ENCODE results near the gene GPR37L1. TPM values are rescaled to one million over a fixed set of nuclear protein-coding genes. Genes with fewer than 3 reads are reported as not detected.

Gene GPR37L1
- total and polyA plus RNA-seq, 10 donors = 0.16 TPM; not detected in 9

DNA sequence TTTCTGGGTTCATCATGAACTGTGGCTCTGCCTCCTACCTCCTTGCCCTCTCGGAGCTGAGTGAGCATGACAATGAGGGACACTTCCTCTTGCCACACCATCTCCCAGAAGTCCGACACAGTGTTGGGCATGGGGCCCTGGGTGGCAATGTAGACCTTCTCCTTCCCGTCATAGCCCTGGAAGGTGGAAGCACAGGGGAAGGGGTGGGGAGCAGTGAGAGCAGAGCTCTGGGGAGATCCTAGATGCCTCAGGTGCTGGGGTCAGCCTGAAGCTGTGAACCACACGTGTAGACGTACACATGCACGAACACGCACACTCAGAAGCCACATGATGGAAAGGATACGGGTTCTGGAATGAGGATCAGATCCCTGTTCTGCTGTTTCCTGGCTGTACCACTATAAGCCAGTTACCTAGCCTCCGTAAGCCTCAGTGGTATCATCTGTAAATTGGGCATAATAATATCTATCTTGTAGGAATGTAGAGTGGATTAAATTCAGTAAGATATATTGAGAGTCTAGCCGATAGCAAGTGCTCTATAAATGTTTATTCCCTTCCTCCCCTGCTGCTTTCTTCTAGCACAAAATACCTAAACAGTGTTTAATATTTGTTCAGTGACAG is 31.5 kb downstream of the GPR37L1 start:
- intact Hi-C loops (cut with DNase I; ENCODE audit: low total_unique reads) = no loop called here
- Histone ChIP-seq H3K27ac (peak overlapping the region in 3 of 8 donors; percentile 30 to 57 (median 40)), H3K27me3 (replicated peaks in 1 of 7) (no peaks in the 10 kb centered on the region), H3K36me3 (peaks cover 0 to 89% (median 56%) of the 10 kb centered on the region in 6 donors), H3K4me3 (no peak overlapping the region), H3K4me1 (peaks cover 10 to 55% (median 49%) of the 10 kb centered on the region in 6 donors), H3K9me3 (no peaks in the 10 kb centered on the region)
- no peak for DNase-seq
- 82 to 95% (median 90%) methylated on average over 8 to 10 of the region's 10 CpGs for WGBS, 5 donors
- TF ChIP-seq POLR2AphosphoS5 (IDR thresholded peaks at IDR 0.05) (no peak), POLR2A (IDR thresholded peaks at IDR 0.05) (no peak), CTCF (IDR thresholded peaks at IDR 0.05 in 8 of 11, conservative IDR thresholded peaks at IDR 0.05 in 3 of 11) (no peak)

DNA sequence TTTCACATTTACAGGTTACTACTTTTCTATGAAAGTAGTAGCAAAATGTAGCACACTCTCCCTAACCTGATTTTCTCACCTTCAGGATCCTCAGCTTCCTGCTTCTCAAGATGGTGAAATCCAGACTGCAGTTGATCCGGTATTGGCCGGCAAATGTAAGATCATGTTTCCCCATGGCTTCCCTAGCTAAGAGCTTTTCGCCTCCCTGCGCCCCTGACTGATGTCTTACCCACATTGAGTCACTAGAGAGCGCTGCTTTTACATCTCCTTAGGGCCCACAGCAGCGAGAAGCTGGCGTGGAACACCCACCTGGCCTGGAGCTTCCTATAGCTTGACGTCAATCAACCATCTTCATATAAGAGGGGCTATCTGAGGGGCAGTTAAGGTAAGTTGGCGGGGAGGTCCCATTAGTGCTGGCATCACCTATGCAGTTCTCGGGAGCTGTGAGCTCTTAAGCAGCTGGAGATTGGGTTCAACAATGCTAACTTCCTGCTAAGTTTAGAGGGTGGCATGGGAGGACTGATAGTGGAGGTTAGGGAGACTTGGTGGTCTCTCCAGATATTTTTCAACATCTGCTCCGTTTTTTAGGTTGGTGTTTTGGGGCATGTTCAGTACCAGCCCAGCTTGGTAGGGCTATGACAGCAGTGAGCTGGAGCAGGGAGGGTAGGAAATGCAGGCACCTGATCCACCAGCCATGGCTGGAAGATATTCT is 32.2 kb downstream of the GPR37L1 start:
- WGBS, 5 donors = 40 to 55% (median 45%) methylated on average over 11 of the region's 11 CpGs
- H3K27ac ChIP-seq = peak overlapping the region in 4 of 8 donors; percentile 30 to 57 (median 42)
- no peaks in the 10 kb centered on the region for H3K27me3 ChIP-seq (replicated peaks in 1 of 7)
- no peaks in the 10 kb centered on the region for H3K9me3 ChIP-seq
- DNase-seq = no peak
- H3K4me1 ChIP-seq = peaks cover 16 to 62% (median 56%) of the 10 kb centered on the region in 6 donors
- H3K36me3 ChIP-seq = peaks cover 0 to 82% (median 53%) of the 10 kb centered on the region in 6 donors
- intact Hi-C loops (cut with DNase I; ENCODE audit: low total_unique reads) = no loop called here
- no peak overlapping the region for H3K4me3 ChIP-seq
- TF ChIP-seq CTCF (IDR thresholded peaks at IDR 0.05 in 8 of 11, conservative IDR thresholded peaks at IDR 0.05 in 3 of 11) (peak in 9 of 11 experiments; percentile 26 to 76 (median 57)), POLR2AphosphoS5 (IDR thresholded peaks at IDR 0.05) (no peak)

DNA sequence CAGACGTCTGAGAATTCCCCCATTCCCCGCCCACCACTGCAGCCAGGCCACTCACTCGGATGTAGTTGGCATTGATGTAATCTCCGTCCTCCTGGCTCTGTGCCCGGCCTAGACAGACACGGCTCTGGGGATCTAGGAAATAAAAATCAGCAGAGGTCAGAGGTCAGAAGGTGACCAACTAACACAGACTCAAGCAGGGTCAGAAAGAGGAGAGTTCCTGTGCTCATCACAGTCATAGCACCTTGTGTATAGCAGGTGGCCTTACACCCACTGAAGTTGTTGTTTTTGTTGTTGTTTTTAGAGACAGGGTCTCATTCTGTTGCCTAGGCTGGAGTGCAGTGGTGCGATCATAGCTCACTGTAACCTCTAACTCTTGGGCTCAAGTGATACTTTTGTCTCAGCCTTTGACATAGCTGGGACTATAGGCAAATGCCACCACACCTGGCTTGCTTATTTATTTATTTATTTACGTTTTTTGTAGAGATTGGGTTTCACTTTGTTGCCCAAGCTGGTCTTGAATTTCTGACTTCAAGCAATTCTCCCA is 32.8 kb downstream of the GPR37L1 start:
- H3K4me1 ChIP-seq = peaks cover 17 to 68% (median 62%) of the 10 kb centered on the region in 6 donors
- intact Hi-C loops (cut with DNase I; ENCODE audit: low total_unique reads) = no loop called here
- H3K9me3 ChIP-seq = no peaks in the 10 kb centered on the region
- DNase-seq = no peak
- H3K36me3 ChIP-seq = peaks cover 0 to 76% (median 47%) of the 10 kb centered on the region in 6 donors
- no peaks in the 10 kb centered on the region for H3K27me3 ChIP-seq (replicated peaks in 1 of 7)
- peak overlapping the region in 4 of 8 donors; percentile 30 to 57 (median 42) for H3K27ac ChIP-seq
- no peak overlapping the region for H3K4me3 ChIP-seq
- TF ChIP-seq POLR2A (IDR thresholded peaks at IDR 0.05) = no peak
- no peak for TF ChIP-seq CTCF (IDR thresholded peaks at IDR 0.05 in 8 of 11, conservative IDR thresholded peaks at IDR 0.05 in 3 of 11)
- peak in 1 of 3 donors; percentile 19 for TF ChIP-seq POLR2AphosphoS5 (IDR thresholded peaks at IDR 0.05)
- WGBS, 5 donors = 30 to 65% (median 35%) methylated on average over 8 of the region's 8 CpGs

DNA sequence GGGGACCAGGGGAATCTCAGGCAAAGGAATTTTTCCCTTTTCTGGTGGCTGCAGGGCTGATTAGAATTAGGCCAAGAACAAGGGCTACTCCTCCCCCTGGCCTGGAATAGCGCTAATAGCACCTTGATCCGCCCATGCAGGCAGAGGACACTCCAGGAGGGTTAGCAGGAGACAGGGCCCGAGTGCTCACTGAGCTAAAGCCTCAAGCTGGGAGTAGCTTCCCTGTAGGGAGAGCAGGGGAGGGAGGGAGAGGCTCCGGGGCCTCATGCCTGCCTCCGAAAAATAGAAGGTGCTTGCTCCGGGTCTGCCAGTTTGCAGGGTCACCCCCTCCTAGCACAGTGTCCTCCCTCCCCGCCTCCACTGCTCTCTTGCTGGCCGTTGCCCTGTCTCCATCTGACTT is 33.9 kb downstream of the GPR37L1 start:
- TF ChIP-seq POLR2A (IDR thresholded peaks at IDR 0.05) = no peak
- no peak for TF ChIP-seq POLR2AphosphoS5 (IDR thresholded peaks at IDR 0.05)
- TF ChIP-seq CTCF (IDR thresholded peaks at IDR 0.05 in 8 of 11, conservative IDR thresholded peaks at IDR 0.05 in 3 of 11) = no peak
- Histone ChIP-seq H3K4me3 (no peak overlapping the region), H3K4me1 (peaks cover 27 to 79% (median 72%) of the 10 kb centered on the region in 6 donors), H3K27ac (peak overlapping the region in 3 of 8 donors; percentile 13 to 45 (median 15)), H3K9me3 (no peaks in the 10 kb centered on the region), H3K27me3 (replicated peaks in 1 of 7) (no peaks in the 10 kb centered on the region), H3K36me3 (peaks cover 0 to 66% (median 38%) of the 10 kb centered on the region in 6 donors)
- WGBS, 5 donors = 82 to 96% (median 90%) methylated on average over 8 of the region's 8 CpGs
- intact Hi-C loops (cut with DNase I; ENCODE audit: low total_unique reads) = no loop called here
- DNase-seq = no peak
